ENCODE results near the gene CLMN. TPM values are rescaled to one million over a fixed set of nuclear protein-coding genes. Genes with fewer than 3 reads are reported as not detected.
A peak's percentile ranks its signal among the peaks of the same experiment; 100 is the strongest.
"Not testable (repeated sequence)": the region's sequence is repeated elsewhere in the genome, so short reads cannot be mapped to it uniquely, and the experiment has no call there.

The CLMN gene
- polyA plus RNA-seq, 6 donors from 2014 or later, result 4.9 to 23.8 (median 12.7) TPM

- peak overlapping the region in 1 of 8 donors; percentile 31 for H3K4me3 Mint-ChIP-seq
- no peak overlapping the region for H3K27ac Mint-ChIP-seq
- H3K4me1 Mint-ChIP-seq, result peaks cover 0 to 10% (median 3%) of the 10 kb centered on the region in 3 donors
- H3K36me3 Mint-ChIP-seq, result peaks cover 29 to 32% of the 10 kb centered on the region in 2 donors
- no peak for DNase-seq
- ATAC-seq (ENCODE audit: low read depth in 2 of 2), result no peak
- H3K27me3 Mint-ChIP-seq, result no peaks in the 10 kb centered on the region
- H3K9me3 Mint-ChIP-seq, result peaks cover 4 to 17% (median 8%) of the 10 kb centered on the region in 7 donors
Observed at GRCh38 chr14:95213774-95214173, 105.9 kb downstream of the CLMN start.

- Mint-ChIP-seq H3K4me1 (peaks cover 0 to 10% (median 0%) of the 10 kb centered on the region in 3 donors), H3K27me3 (no peaks in the 10 kb centered on the region), H3K4me3 (no peak overlapping the region), H3K27ac (peak overlapping the region in 3 of 6 donors; percentile 7 to 32 (median 18)), H3K9me3 (peaks cover under 1 to 13% (median 8%) of the 10 kb centered on the region in 7 donors), H3K36me3 (peaks cover 30 to 34% of the 10 kb centered on the region in 2 donors)
- no peak for ATAC-seq (ENCODE audit: low read depth in 2 of 2)
- no peak for DNase-seq
Observed at GRCh38 chr14:95211721-95212504, 107.8 kb downstream of the CLMN start.

- H3K4me3 Mint-ChIP-seq, result no peak overlapping the region
- no peaks in the 10 kb centered on the region for H3K4me1 Mint-ChIP-seq
- H3K27ac Mint-ChIP-seq, result peak overlapping the region in 1 of 6 donors; percentile 33
- H3K36me3 Mint-ChIP-seq, result peaks cover 24 to 29% of the 10 kb centered on the region in 2 donors
- ATAC-seq (ENCODE audit: low read depth in 2 of 2) (no peak), DNase-seq (no peak)
- peaks cover 0 to under 1% (median 0%) of the 10 kb centered on the region in 7 donors for H3K9me3 Mint-ChIP-seq
- no peaks in the 10 kb centered on the region for H3K27me3 Mint-ChIP-seq
Observed at GRCh38 chr14:95210699-95211098, 109.0 kb downstream of the CLMN start.

- Mint-ChIP-seq H3K36me3 (peaks cover 43 to 44% of the 10 kb centered on the region in 2 donors), H3K4me3 (no peak overlapping the region), H3K4me1 (no peaks in the 10 kb centered on the region), H3K27me3 (no peaks in the 10 kb centered on the region), H3K27ac (no peak overlapping the region), H3K9me3 (peaks cover 0 to 6% (median 4%) of the 10 kb centered on the region in 7 donors)
- DNase-seq (no peak), ATAC-seq (ENCODE audit: low read depth in 2 of 2) (no peak)
Observed at GRCh38 chr14:95208598-95208997, 111.1 kb downstream of the CLMN start.

- no peak overlapping the region for H3K27ac Mint-ChIP-seq
- H3K4me1 Mint-ChIP-seq, result no peaks in the 10 kb centered on the region
Observed at GRCh38 chr14:95207475-95208233, 112.1 kb downstream of the CLMN start.

GRCh38 chr14:95206534-95206933 lies 113.2 kb downstream of the CLMN start:
- ATAC-seq (ENCODE audit: low read depth in 2 of 2) (no peak), DNase-seq (no peak)
- Mint-ChIP-seq H3K4me3 (no peak overlapping the region), H3K4me1 (no peaks in the 10 kb centered on the region), H3K27ac (no peak overlapping the region), H3K27me3 (no peaks in the 10 kb centered on the region), H3K9me3 (peaks cover 0 to 6% (median 4%) of the 10 kb centered on the region in 7 donors), H3K36me3 (peaks cover 48% of the 10 kb centered on the region in 2 donors)

More at GRCh38 chr14:95207475-95208233, 112.1 kb downstream of the CLMN start:
- peaks cover 0 to 6% (median 4%) of the 10 kb centered on the region in 7 donors for H3K9me3 Mint-ChIP-seq
- no peaks in the 10 kb centered on the region for H3K27me3 Mint-ChIP-seq
- peaks cover 48% of the 10 kb centered on the region in 2 donors for H3K36me3 Mint-ChIP-seq
- no peak overlapping the region for H3K4me3 Mint-ChIP-seq
- DNase-seq, result no peak
- ATAC-seq (ENCODE audit: low read depth in 2 of 2), result no peak

GRCh38 chr14:95204705-95205104 lies 115.0 kb downstream of the CLMN start:
- Mint-ChIP-seq H3K27ac (no peak overlapping the region), H3K36me3 (peaks cover 46 to 50% of the 10 kb centered on the region in 2 donors), H3K4me3 (no peak overlapping the region), H3K9me3 (peaks cover 0 to 6% (median 4%) of the 10 kb centered on the region in 7 donors), H3K27me3 (no peaks in the 10 kb centered on the region), H3K4me1 (no peaks in the 10 kb centered on the region)
- DNase-seq, result no peak
- ATAC-seq (ENCODE audit: low read depth in 2 of 2), result no peak

- H3K36me3 Mint-ChIP-seq, result peaks cover 32 to 40% of the 10 kb centered on the region in 2 donors
- ATAC-seq (ENCODE audit: low read depth in 2 of 2), result not testable (repeated sequence)
Observed at GRCh38 chr14:95201745-95202144, 118.0 kb downstream of the CLMN start.

GRCh38 chr14:95200404-95200803 lies 119.3 kb downstream of the CLMN start:
- Mint-ChIP-seq H3K27ac (no peak overlapping the region), H3K36me3 (peaks cover 27 to 32% of the 10 kb centered on the region in 2 donors)

More at GRCh38 chr14:95201745-95202144, 118.0 kb downstream of the CLMN start:
- not testable (repeated sequence) for H3K4me1 Mint-ChIP-seq, DNase-seq, H3K9me3 Mint-ChIP-seq, H3K27me3 Mint-ChIP-seq, H3K4me3 Mint-ChIP-seq
- peak overlapping the region in 1 of 6 donors; percentile 20 for H3K27ac Mint-ChIP-seq

GRCh38 chr14:95199298-95199983 lies 120.3 kb downstream of the CLMN start:
- DNase-seq (no peak), ATAC-seq (ENCODE audit: low read depth in 2 of 2) (no peak)
- no peaks in the 10 kb centered on the region for H3K27me3 Mint-ChIP-seq
- H3K9me3 Mint-ChIP-seq, result peaks cover 0 to 1% (median 0%) of the 10 kb centered on the region in 7 donors
- no peak overlapping the region for H3K4me3 Mint-ChIP-seq
- peaks cover 17 to 30% of the 10 kb centered on the region in 2 donors for H3K36me3 Mint-ChIP-seq
- peaks cover 4 to 16% (median 14%) of the 10 kb centered on the region in 3 donors for H3K4me1 Mint-ChIP-seq
- peak overlapping the region in 1 of 6 donors; percentile 70 for H3K27ac Mint-ChIP-seq

More at GRCh38 chr14:95200404-95200803, 119.3 kb downstream of the CLMN start:
- peaks cover 0 to 6% (median 3%) of the 10 kb centered on the region in 7 donors for H3K9me3 Mint-ChIP-seq
- no peaks in the 10 kb centered on the region for H3K27me3 Mint-ChIP-seq
- H3K4me3 Mint-ChIP-seq, result no peak overlapping the region
- peaks cover 4 to 16% (median 14%) of the 10 kb centered on the region in 3 donors for H3K4me1 Mint-ChIP-seq
- DNase-seq (no peak), ATAC-seq (ENCODE audit: low read depth in 2 of 2) (no peak)

GRCh38 chr14:95198320-95198719 lies 121.4 kb downstream of the CLMN start:
- DNase-seq (no peak), ATAC-seq (ENCODE audit: low read depth in 2 of 2) (no peak)
- Mint-ChIP-seq H3K9me3 (no peaks in the 10 kb centered on the region), H3K4me3 (no peak overlapping the region), H3K36me3 (peaks cover 6 to 18% of the 10 kb centered on the region in 2 donors), H3K27me3 (no peaks in the 10 kb centered on the region), H3K27ac (no peak overlapping the region), H3K4me1 (peaks cover 4 to 16% (median 14%) of the 10 kb centered on the region in 3 donors)

GRCh38 chr14:95197551-95197950 lies 122.2 kb downstream of the CLMN start:
- H3K4me3 Mint-ChIP-seq, result no peak overlapping the region
- H3K27me3 Mint-ChIP-seq, result no peaks in the 10 kb centered on the region
- H3K4me1 Mint-ChIP-seq, result peaks cover 4 to 16% (median 14%) of the 10 kb centered on the region in 3 donors
- H3K9me3 Mint-ChIP-seq, result no peaks in the 10 kb centered on the region
- H3K27ac Mint-ChIP-seq, result peak overlapping the region in 2 of 6 donors; percentile 65 to 81
- DNase-seq (no peak), ATAC-seq (ENCODE audit: low read depth in 2 of 2) (no peak)
- H3K36me3 Mint-ChIP-seq, result peaks cover 3 to 17% of the 10 kb centered on the region in 2 donors
